ENCODE measurements around the gene PLPP2.

Gene PLPP2

DNA sequence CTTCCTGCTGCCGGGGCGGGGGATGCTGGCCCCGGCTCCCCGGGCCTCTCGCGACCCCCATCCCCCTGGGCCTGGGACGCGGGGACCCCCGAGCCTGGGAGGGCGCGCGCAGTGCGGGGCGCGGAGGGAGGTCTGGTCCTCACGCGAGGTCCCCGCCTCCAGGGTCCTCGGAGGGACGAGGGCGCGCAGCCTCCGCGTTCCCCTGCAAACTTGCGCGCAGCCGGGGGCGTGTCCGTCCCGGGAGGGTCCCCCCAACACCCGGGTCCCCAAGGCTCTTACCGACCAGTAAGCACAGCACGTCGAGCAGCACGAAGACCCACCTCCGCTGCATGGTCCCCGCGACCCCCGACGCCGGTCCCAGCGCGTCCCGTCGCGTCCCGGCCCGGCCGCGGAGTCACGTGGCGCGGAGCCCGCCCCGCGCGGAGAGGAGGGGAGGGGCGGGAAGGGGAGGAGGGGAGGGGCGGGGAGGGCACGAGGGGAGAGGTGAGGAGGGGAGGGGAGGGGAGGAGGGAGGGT is at the start of gene PLPP2:
Gene PLPP2, minus strand, starts transcription at position 398 of the 516 bp plus-strand sequence. Its CDS starts 67 bp downstream, at position 331.
- no peak for DNase-seq

DNA sequence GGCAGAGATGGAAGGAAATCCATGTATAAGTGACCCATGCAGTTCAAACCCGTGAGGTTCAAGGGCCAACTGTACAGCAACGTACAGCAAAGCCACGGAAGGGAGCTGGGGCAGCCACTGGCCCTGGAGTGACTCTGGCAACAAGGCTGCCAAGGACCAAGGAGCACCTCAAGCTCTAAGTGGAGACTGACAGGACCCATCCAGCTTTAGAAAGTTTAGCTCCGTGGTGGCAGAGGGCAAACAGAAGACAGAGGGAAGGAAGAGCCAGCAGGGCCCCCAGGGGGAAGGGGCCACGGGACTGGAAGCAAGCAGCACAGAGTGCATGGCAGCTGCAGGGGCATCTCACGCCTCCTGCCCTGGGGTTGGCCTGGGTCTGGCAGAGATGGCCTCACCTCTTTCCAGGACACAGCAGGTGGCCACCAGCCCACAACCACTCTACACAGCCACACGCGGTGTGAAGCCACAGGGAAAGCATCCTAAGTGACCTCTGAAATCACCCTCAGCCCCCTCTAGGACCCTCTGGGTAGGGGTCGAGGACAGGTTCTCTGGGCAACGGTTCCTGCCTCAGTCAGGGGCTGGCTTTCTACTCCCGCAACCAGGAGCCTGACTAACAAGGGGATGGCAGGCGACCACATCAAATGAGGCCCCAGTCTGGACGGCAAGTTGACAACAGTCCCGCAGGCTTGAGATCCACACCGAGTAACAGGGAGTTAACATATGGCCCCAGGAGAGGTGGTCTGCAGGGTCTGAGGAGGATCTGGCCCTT is 49.6 kb upstream of the PLPP2 start:
- DNase-seq = no peak

DNA sequence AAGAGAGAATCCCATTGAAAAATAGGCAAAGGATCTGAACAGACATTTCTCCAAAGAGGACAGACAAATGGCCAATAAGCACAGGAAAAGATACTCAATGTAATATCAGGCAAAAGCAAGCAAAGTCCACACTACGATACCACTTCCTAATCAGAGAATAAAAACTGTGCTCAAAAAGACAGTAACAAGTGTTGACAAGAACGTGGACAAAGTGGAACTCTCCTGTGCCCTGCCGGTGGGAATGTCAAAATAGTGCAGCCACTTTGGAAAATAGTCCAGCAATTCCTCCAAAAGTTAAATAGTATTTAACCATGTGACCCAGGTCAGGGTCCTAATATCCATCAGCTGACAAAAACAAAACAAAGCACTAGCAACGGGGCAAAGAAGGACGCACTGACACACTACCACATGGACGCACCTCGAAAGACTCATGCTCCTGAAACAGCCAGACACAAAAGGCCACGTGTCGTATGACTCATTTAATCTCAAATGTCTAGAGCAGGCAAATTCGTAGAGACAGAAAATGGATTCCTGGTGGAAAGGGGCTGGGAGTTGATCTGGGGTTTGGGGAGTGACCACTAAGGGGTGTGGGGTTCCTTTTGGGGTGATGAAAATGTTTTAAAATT is 48.2 kb upstream of the PLPP2 start:
- DNase-seq = no peak

DNA sequence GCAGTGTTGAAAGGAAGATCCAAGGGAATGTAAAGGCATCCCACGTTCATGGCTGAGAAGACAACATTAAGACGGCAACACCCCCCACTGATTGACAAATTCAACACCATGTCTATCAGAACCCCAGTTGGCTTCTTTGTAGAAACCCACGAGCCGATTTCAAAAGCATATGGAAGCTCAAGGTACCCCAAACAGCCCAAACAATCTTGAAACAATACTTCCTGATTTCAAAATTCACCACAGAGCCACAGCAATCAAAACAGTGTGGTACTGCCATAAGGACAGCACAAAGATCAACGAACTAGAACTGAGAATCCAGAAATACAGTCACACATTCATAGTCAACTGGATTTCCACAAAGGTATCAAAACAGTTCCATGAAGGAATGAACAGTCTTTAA is 47.2 kb upstream of the PLPP2 start:
- no peak for DNase-seq

DNA sequence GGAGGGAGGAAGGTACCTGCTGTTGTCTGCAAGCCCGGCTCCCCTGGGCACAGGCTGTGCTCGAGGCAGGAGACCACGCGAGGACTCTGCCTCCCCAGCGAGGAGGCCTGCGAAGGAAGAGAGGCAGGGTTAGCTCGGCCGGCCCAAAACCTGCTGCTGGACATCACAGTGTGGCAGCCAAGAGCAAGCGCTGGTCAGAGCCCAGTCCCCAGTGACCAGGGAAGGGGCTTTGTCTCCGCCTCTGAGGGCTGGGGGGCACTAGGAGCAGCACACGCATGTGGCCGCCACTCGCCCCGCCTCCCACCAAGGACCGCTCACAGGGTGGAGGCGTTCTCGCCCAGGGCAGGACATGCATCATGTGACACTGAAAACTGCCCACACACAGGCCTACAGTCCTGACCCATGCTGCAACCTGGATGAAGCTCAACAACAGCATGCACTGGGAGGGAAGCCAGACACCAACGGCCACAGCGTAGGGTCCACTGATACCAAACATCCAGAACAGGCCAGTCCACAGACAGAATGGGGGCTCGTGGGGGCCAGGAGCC is 44.9 kb upstream of the PLPP2 start:
- DNase-seq = no peak

DNA sequence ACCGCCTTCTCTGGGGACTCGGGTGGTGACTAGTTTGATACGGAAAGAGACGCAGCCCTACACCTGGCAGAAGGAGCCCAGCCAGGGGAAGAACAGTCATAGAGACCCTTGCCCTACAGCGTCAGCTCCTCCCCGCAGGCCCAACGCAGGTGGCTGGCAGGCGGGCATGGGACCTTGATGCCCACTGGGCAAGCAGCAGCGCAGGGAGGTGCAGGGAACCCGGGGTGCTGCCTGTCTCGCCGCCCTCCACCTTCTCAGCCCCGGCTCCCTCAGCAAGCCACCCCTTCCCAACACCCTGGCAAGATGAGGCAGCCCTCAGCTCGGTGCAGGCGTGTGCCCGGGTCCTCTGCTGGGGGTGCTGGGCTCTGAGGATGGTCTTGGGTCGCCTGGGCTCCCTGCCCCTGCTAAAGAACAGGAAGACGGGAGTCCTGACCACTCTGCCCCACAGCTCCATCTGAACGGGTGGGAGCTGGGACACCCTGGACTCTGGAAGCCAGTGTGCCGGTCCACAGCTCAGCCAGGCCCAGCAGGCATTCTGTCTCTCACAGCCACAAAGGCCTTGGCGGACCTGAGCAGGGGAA is 44.4 kb upstream of the PLPP2 start:
- DNase-seq = no peak

DNA sequence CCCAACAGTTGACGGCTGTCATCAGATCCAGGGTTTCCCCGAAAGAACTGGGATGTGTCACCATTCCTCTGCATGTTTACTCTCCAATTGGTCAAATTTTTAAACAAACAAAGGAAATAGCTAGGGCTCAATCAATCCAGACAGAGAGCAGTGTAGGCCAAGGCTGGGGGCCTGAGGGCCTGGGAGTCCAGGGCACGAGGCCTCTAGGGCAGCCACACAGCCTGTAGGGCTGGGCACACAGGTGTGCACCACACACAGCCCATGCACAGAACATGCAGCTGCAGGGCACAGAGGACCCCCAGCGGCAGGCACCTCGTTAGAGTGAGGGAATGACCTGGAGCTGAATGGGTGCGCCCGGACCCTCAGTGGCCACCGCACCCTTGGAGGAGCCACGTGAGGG is 43.9 kb upstream of the PLPP2 start:
- no peak for DNase-seq

DNA sequence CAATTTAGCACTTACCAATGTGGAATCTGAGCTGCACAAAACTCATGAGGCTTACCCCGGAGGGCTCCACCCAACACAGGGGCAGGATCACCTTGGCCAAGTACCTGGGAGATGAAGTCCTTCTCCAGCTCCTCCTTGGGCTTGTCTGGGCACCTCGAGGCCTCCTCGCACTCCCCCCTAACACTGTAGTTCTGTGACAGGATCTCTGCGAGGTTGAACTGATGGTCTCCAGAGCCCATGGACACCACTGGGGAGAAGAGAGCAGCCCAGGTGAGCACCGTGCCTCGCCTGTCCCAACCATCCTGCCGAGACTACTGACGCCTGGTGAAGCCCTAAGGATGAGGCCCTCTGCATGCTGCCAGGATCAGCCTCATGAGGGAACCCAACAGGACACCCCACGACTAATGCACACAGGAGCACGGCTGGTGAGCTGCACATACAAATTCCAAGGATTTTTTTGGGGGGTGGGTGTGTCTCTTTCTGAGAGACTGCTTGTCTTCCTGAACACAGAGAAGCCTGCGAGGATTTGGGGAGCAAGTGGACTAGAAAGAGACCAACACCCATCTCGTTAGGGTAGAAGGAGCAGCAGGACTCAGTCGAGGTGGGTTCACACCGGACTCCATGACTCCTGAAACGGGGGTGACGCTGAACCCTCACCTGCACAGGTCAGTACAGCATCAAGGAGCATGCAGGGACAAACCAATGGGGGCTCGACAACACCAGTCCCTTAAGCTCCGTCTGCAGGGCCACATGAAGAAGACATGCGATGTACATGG is 43.3 kb upstream of the PLPP2 start:
- DNase-seq = no peak

DNA sequence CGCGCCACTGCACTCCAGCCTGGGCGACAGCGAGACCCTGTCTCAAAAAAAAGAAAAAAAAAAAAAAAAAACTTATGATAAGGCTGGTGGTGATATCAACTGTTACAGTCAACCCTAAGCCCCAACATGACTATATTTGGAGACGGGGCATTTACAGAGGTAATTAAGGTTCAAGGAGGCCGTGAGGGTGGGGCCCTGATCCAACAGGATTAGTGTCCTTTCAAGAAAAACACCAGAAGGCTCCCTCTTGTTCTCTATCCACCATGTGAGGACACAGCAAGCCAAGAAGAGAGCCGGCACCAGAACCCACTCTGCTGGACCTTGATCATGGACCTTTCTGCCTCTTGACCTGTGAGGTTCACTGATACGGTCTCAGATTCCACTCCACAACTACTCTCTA is 39.3 kb upstream of the PLPP2 start:
- no peak for DNase-seq

DNA sequence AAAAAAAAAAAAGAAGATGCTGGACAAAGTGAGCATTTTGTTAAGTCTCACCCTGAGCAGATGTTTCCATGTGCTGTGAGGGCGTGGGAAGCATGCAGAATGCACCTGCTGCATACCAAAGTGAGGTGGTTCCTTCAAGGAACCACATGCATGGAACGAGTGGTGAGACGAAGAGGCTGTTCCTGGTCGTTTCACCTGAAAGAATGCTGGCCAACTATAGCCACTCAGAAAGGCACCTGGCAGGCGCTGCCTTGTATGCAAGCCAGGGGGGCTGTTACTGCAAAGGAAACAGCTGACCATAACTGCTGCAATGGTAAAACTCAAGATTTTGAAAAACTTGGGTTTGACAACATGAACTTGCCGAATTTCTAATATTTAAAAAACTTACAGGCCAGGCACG is 38.7 kb upstream of the PLPP2 start:
- no peak for DNase-seq

DNA sequence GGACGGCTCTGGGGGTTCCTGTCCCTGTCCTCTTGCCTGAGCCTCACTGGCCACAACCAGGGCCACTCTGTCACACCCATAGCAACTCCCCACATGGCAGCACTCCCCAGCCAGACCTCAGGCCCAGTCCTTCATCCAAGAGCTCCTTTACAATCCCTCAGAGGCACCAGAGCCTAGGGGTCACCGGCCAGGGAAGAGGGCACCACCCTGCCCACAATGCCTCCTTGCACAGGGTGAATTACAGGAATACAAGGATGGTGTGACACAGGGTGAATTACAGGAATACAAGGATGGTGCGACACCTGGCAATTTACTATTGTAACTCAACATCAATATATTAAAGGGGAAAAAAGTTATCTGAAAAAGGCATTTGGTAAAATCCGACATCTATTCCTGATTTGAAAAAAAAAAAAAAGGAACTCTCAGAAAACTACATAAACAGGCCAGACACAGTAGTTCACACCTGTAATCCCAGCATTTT is 36.9 kb upstream of the PLPP2 start:
- no peak for DNase-seq

DNA sequence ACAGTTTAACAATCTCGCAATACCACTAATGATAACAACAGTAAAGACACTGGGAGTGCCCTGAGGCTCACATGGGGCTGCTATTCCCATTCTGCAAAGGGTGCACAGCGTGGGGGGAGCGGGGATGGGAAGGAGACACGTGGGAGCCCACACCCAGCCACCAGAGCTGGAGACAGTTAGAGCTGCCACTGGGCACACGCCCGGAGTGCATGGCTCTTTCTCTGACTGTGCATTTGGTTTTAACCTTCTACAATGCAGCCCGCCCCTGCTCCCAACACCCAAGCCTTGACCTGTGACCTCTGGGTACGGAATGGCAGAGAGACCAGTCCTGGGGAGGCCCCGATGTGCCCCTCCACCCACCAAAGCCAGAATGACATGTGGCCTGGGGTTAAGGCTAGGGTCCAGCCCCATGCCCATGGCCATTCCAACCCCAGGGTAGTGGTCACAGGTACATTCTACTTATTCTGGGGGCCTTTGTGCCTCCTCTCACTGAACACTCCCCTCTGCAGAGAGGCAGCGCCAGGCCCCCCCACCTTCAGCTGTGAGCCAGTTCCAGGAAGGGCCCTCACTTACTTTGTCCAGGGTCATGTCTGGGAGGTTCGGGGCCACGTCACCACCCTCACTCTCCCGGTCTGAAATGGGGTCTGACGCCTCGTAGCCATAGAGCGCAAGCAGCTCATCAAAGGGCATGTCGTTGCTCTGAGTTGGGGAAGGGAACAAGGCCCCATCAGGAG is 36.3 kb upstream of the PLPP2 start:
- no peak for DNase-seq

DNA sequence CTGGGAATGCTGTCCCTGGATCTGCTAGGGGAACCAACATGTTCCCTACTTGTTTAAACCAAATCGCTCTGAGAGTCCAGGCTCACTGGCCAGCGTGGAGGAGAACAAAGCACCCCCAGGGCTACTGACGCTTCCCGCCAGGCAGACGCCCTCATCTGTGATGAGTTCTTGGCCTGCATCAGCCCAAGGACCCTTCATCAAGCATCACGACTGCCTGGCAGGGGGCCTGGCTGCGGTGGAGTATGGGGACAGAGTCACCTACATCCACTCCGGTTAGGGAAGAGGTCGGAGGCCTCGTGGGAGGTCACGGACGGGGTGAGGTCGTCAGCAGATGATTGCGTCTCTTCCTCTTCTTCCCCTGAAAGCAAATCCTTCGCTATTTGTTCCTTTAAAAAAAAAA is 35.7 kb upstream of the PLPP2 start:
- DNase-seq = no peak

DNA sequence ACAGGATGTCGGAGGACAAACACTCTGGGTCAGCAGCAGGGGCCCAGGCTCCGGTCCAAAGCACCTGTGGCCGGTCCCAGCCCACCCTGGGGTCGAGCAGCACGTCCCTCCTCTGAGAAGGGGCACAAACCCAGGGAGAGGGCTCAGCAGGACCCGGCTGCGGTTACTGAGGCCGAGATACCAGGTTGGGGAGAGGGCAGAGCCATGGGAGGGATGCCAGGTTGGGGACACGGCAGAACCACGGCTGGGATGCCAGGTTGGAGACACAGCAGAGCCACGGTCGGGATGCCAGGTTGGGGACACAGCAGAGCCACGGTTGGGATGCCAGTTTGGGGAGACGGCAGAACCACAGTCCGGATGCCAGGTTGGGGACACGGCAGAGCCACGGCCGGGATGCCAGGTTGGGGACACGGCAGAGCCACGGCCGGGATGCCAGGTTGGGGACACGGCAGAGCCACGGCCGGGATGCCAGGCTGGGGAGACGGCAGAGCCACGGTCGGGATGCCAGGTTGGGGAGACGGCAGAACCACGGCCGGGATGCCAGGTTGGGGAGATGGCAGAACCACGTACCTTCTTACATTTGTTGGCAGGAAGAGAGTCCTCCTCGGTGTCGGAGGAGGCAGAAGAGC is 34.8 kb upstream of the PLPP2 start:
- DNase-seq = no peak

DNA sequence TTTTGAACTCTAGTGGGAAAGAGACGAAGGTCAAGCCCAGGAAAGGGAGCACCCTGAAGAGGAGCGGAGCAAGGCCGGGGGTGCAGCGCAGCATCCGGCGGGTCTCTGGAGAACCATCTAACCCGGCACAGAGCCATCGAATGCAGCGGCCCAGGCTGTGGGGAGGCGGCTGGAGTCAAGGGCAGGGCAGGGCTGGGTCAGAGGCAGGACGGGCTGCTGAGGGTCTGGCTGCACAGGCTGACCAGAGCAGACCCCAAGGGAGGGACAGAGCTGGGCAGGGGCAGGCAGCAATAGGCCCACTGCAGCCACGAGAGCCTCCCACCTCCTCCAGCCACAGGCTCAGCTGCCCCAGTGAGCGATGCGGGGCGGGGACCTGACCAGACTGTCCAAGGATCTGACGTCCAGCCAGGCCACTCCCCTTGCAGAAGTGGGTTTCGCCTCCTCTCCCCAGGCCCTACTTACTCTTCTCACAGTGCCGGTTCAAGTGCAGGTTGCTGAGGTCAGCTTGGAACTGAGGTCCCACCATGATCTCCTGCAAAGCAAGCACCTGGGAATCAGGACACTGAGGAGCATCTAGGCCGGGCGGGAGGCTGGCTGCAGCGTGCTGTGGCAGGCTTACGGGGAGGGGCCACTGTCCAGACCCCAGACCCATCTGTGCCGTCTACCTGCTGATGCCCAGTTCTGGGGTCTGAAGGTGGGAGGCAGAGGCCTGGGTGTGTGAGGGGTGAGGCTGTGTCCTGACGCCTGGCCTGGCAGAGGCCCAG is 34.2 kb upstream of the PLPP2 start:
- DNase-seq = no peak

DNA sequence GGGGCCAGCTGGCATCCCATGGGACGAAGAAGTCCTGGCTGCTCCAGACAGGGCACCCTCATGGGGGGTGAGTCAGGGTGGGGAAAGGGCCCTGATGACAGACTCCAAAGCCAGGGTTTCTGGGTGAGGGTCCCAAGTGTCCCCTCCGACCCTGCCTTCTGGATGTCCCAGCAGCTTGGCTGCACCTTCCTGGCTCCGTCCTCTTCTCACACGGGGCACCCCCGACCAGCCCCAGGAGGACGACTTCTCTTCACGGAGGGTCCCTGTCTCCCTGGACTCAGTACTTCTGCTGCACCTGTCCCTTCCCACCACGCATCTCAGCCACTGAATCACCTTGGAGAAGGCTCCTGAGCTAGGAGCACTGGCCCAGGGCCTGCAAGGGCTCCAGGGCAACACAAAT is 33.5 kb upstream of the PLPP2 start:
- no peak for DNase-seq

DNA sequence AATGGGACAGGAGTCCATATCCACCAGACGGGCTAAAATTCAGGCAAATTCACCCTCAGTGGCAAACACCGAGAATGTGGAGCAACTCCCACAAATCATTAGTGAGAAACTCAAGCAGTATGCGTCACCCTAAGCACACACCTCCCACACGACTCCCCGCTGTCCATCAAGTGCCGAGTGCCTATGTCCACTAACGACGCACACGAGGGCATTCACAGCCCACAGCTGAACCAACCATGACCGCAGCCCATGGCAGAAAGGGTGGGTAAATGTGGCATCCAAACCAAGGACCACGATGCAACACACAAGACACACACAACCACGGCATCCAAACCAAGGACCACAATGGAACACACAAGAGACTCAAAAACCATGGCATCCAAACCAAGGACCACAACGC is 31.4 kb upstream of the PLPP2 start:
- DNase-seq = no peak

DNA sequence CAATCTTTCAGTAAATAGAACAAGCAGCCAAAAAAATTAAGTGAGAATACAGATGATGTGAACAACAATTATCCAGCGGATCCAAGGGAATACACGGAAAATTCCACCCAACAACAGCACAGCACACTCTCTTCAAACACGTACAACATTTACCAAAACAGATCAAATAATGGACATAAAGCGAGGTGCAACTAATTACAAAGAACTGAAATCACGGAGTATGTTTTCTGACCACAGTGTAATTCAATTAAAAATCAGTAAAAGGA is 27.2 kb upstream of the PLPP2 start:
- no peak for DNase-seq

DNA sequence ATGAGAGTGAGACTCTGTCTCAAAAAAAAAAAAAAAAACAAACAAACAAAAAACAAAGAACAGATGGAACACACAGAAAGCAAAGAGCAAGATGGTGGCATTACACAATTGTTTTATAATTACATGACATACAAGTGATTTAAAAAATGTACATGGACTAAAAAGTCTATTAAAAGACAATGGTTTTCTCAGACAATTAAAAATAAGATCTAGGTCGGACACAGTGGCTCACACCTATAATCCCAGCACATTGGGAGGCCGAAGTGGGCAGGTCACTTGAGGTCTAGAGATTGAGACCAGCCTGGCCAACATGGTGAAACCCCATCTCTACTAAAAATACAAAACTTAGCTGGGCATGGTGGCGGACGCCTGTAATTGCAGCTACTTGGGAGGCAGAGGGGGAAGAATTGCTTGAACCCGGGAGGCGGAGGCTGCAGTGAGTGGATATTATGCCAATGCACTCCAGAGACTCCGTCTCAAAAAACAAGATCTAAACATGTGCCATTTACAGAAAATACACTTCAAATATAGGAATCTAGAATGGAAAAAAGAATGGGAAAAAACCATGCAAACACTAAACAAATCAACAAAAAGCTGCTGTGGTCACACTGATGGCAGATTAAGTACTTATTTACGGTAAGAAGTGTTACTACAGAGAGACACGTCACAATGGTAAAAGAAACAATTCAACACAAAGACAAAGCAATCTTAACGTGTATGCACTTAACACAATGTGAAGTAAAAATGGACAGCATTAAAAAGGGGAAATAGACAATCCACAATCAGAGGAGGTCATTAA is 26.7 kb upstream of the PLPP2 start:
- no peak for DNase-seq

DNA sequence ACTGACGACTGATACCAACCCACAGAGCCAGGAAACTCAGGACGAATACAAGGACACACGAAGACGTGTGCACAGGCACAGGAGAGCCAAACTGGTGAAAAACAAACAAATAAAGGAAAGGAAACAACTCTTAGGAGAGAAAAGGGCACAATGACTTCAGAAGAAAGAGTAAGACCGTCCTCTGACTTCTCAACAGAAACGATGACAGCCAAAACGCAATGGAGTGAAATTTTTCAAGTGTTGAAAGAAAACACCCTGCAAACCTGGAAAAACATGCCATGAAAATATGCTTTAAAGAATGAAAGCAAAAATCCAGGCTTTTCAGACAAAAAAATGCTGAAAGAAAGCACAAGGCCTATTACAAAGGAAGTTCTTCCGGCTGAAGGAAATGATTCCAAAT is 24.6 kb upstream of the PLPP2 start:
- DNase-seq = no peak
